ENCODE data around the gene MORC3. TPM values are rescaled to one million over a fixed set of nuclear protein-coding genes. Genes with fewer than 3 reads are reported as not detected.

The MORC3 gene
- total and polyA plus RNA-seq, 9 of the 15 experiments (the other 6 are each of a cell fraction or from before 2014, with no cell fraction given), result 12.7 to 53.7 (median 36.0) TPM

DNA sequence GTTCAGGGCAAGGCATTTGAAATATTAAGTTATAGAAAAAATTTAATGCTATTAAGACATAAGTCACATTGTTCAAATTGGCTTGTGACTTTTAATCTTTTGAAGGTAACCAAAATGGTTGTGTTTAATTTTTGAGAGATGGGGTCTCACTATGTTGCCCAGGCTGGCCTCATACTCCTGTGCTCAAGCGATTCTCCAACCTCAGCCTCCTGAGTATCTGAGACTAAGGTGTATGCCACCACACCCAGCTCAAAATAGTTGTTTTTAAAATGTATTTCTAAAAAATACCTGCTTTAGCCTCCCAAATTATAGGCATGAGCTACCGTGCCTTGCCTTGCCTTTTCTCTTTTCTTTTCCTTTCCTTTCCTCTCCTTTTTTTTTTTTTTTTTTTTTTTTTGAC, 39.2 kb downstream of the MORC3 start:
- no peak for ATAC-seq
- in situ Hi-C loops (cut with MboI) (no loop called here), intact Hi-C loops (cut with micrococcal nuclease) (no loop called here)
- no peak overlapping the region for H2AFZ ChIP-seq (ENCODE audit: low read depth, low read length)
- no peak overlapping the region for H3K4me2 ChIP-seq (ENCODE audit: insufficient read depth, low read length)
- no peak overlapping the region for H3K27ac ChIP-seq (ENCODE audit: extremely low read depth, low read depth, low read length)
- no peaks in the 10 kb centered on the region for H3K4me1 ChIP-seq (replicated peaks in 1 of 2; ENCODE audit: control insufficient read depth in 2 of 2, insufficient read depth in 2 of 2, low read length in 2 of 2)
- H4K20me1 ChIP-seq (replicated peaks; ENCODE audit: control insufficient read depth, insufficient read depth, low read length), result no peaks in the 10 kb centered on the region
- peaks cover 4% of the 10 kb centered on the region; the same call in 1 of the 3 replicates for H3K79me2 ChIP-seq (ENCODE audit: control insufficient read depth, insufficient read depth, low read length)
- DNase-seq (ENCODE audit: extremely low read depth in 1 of 4, low spot score in 3 of 4), result no peak
- CTCF ChIA-PET (ENCODE audit: low intra/inter-chr PET ratio), result no interaction called here
- no peak overlapping the region for H3K9ac ChIP-seq (ENCODE audit: insufficient read depth in 1 of 2, low read depth in 2 of 2, low read length in 2 of 2)
- peaks cover 88% of the 10 kb centered on the region for H3K36me3 ChIP-seq (ENCODE audit: control insufficient read depth, insufficient read depth, low read length)
- no peaks in the 10 kb centered on the region for H3K9me1 ChIP-seq (ENCODE audit: control insufficient read depth, insufficient read depth, low read length)
- BruUV-seq (replicated peaks), result no TSS peak
- no peak overlapping the region for H3K4me3 ChIP-seq
- POLR2A ChIA-PET, result interaction anchor here (1.2 kb wide), 1 partner anchor 38 kb away, joined by 5 read pairs; no protein-coding TSS in a partner anchor
- TF ChIP-seq PCBP2 (IDR thresholded peaks at IDR 0.05; ENCODE audit: low read depth, low read length, poor library complexity, severe bottlenecking) (no peak), ZNF121 (CRISPR knock-in tag; conservative IDR thresholded peaks at IDR 0.05) (peak; percentile 76), RBM25 (IDR thresholded peaks at IDR 0.05; ENCODE audit: low read depth, low read length, severe bottlenecking) (peak; percentile 36)
- TF ChIP-seq, protein P1, sequence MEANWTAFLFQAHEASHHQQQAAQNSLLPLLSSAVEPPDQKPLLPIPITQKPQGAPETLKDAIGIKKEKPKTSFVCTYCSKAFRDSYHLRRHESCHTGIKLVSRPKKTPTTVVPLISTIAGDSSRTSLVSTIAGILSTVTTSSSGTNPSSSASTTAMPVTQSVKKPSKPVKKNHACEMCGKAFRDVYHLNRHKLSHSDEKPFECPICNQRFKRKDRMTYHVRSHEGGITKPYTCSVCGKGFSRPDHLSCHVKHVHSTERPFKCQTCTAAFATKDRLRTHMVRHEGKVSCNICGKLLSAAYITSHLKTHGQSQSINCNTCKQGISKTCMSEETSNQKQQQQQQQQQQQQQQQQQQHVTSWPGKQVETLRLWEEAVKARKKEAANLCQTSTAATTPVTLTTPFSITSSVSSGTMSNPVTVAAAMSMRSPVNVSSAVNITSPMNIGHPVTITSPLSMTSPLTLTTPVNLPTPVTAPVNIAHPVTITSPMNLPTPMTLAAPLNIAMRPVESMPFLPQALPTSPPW (CRISPR knock-in tag; IDR thresholded peaks at IDR 0.05), result no peak
- WGBS (ENCODE audit: insufficient coverage, low coverage, missing lambda C conversion rate), result 94% methylated on average over 1 of the region's 2 CpGs
- H3K27me3 ChIP-seq (ENCODE audit: control insufficient read depth in 2 of 2, insufficient read depth in 2 of 2, low read length in 2 of 2), result no peaks in the 10 kb centered on the region
- H3K9me3 ChIP-seq (replicated peaks; ENCODE audit: control insufficient read depth, insufficient read depth, low read depth, low read length), result no peaks in the 10 kb centered on the region
- no peak for FAIRE-seq
